H9 (cell line): ENCODE measurements around the gene ZNF512B. TPM values are rescaled to one million over a fixed set of nuclear protein-coding genes. Genes with fewer than 3 reads are reported as not detected.
"Not testable (repeated sequence)": the region's sequence is repeated elsewhere in the genome, so short reads cannot be mapped to it uniquely, and the experiment has no call there.

ENCODE experiments used
- DNase-seq: peaks from one replicate; pipeline ENCODE4 v3.0.0-alpha.2; 2017
- H2AFZ ChIP-seq: one replicate; pipeline ENCODE4 v1.6.1; 2013; ENCODE audit warnings: mild to moderate bottlenecking, low read length, control low read depth, moderate library complexity
- H2AK5ac ChIP-seq: 2 replicates; pipeline ENCODE4 v1.6.1; 2013; ENCODE audit warnings: low read length, control low read depth, mixed read lengths; ENCODE audit not compliant: insufficient read length
- H2BK120ac ChIP-seq: one replicate; pipeline ENCODE4 v1.6.1; 2013; ENCODE audit warnings: low read depth, mild to moderate bottlenecking, low read length, control low read depth, inconsistent platforms; ENCODE audit not compliant: poor library complexity, severe bottlenecking
- H2BK12ac ChIP-seq: 2 replicates; pipeline ENCODE4 v1.6.1; 2013; ENCODE audit warnings: low read length, control low read depth, mixed read lengths, low read depth; ENCODE audit not compliant: insufficient read length
- H2BK15ac ChIP-seq: 2 replicates; pipeline ENCODE4 v1.6.1; 2013; ENCODE audit warnings: low read depth, low read length, control low read depth
- H2BK20ac ChIP-seq: one replicate; pipeline ENCODE4 v1.6.1; 2013; ENCODE audit warnings: low read depth, mild to moderate bottlenecking, low read length, control low read depth, inconsistent platforms; ENCODE audit not compliant: poor library complexity, severe bottlenecking
- H2BK5ac ChIP-seq: 2 replicates; pipeline ENCODE4 v1.6.1; 2013; ENCODE audit warnings: low read length, control low read depth, mixed read lengths; ENCODE audit not compliant: insufficient read length
- H3K14ac ChIP-seq: 2 replicates; pipeline ENCODE4 v1.6.1; 2013; ENCODE audit warnings: low read length, control low read depth; ENCODE audit not compliant: insufficient read depth
- H3K18ac ChIP-seq: 2 replicates; pipeline ENCODE4 v1.6.1; 2013; ENCODE audit warnings: low read depth, mild to moderate bottlenecking, mixed read lengths, low read length, control low read depth; ENCODE audit not compliant: insufficient read length
- H3K23ac ChIP-seq: 2 replicates; pipeline ENCODE4 v1.6.1; 2013; ENCODE audit warnings: low read length, control low read depth, mixed read lengths, low read depth; ENCODE audit not compliant: insufficient read length
- H3K23me2 ChIP-seq: 2 replicates; pipeline ENCODE4 v1.6.1; 2013; ENCODE audit warnings: low read depth, mild to moderate bottlenecking, mixed read lengths, low read length, control low read depth; ENCODE audit not compliant: insufficient read length, poor library complexity, severe bottlenecking
- H3K27ac ChIP-seq: 2 replicates; pipeline ENCODE4 v1.5.1; 2013; ENCODE audit warnings: low read length, control low read depth, mixed read lengths, low read depth; ENCODE audit not compliant: insufficient read length
- H3K27me3 ChIP-seq: 2 replicates; pipeline ENCODE4 v1.6.1; 2013; ENCODE audit warnings: low read length, control low read depth, inconsistent platforms; ENCODE audit not compliant: insufficient read depth
- H3K4ac ChIP-seq: 2 replicates; pipeline ENCODE4 v1.6.1; 2013; ENCODE audit warnings: low read depth, mild to moderate bottlenecking, control low read depth, inconsistent platforms, low read length, moderate library complexity
- H3K4me1 ChIP-seq: 2 replicates; pipeline ENCODE4 v1.6.1; 2013; ENCODE audit warnings: low read length, control low read depth, inconsistent platforms; ENCODE audit not compliant: insufficient read depth
- H3K4me2 ChIP-seq: 2 replicates; pipeline ENCODE4 v1.6.1; 2013; ENCODE audit warnings: low read length, control low read depth, mixed read lengths; ENCODE audit not compliant: insufficient read length, insufficient read depth
- H3K56ac ChIP-seq: 2 replicates; pipeline ENCODE4 v1.6.1; 2013; ENCODE audit warnings: low read depth, mild to moderate bottlenecking, mixed read lengths, low read length, control low read depth; ENCODE audit not compliant: insufficient read length
- H3K79me1 ChIP-seq: 2 replicates; pipeline ENCODE4 v1.6.1; 2013; ENCODE audit warnings: low read depth, mild to moderate bottlenecking, moderate library complexity, low read length, control low read depth, inconsistent platforms; ENCODE audit not compliant: insufficient read depth, poor library complexity, severe bottlenecking
- H3K79me2 ChIP-seq: 2 replicates; pipeline ENCODE4 v1.6.1; 2013; ENCODE audit warnings: low read length, control low read depth, inconsistent platforms; ENCODE audit not compliant: insufficient read depth
- H3K9ac ChIP-seq: 2 replicates; pipeline ENCODE4 v1.6.1; 2013; ENCODE audit warnings: low read length, control low read depth, mixed read lengths; ENCODE audit not compliant: insufficient read length; ENCODE audit errors: extremely low read depth
- H3K9me3 ChIP-seq: one replicate; pipeline ENCODE4 v1.6.1; 2013; ENCODE audit warnings: low read depth, low read length, inconsistent platforms; ENCODE audit not compliant: control insufficient read depth
- H3T11ph ChIP-seq: one replicate; pipeline ENCODE4 v1.6.1; 2013; ENCODE audit warnings: mild to moderate bottlenecking, low read length, control low read depth, inconsistent platforms
- H4K20me1 ChIP-seq: one replicate; pipeline ENCODE4 v1.6.1; 2013; ENCODE audit not compliant: control insufficient read depth, insufficient read length, insufficient read depth
- H4K5ac ChIP-seq: 2 replicates; pipeline ENCODE4 v1.6.1; 2013; ENCODE audit warnings: low read depth, mild to moderate bottlenecking, mixed read lengths, low read length, control low read depth; ENCODE audit not compliant: insufficient read length
- H4K8ac ChIP-seq: replicated peaks from 2 replicates; pipeline ENCODE4 v1.6.1; 2013; ENCODE audit warnings: low read length, control low read depth, mixed read lengths, low read depth; ENCODE audit not compliant: insufficient read length
- H4K91ac ChIP-seq: 2 replicates; pipeline ENCODE4 v1.6.1; 2013; ENCODE audit warnings: low read depth, mild to moderate bottlenecking, moderate library complexity, mixed read lengths, low read length, control low read depth; ENCODE audit not compliant: insufficient read length
- H3K27ac Mint-ChIP-seq, 3 experiments: 2 replicates in 2 of 3; 3 replicates in 1 of 3; pipeline ENCODE4 v1.8.0; 2020 to 2021; ENCODE audit warnings: mixed read lengths in 3 of 3, mild to moderate bottlenecking in 1 of 3, moderate library complexity in 1 of 3
- H3K27me3 Mint-ChIP-seq: 2 replicates; pipeline ENCODE4 v1.8.0; 2021; ENCODE audit warnings: low read depth, mild to moderate bottlenecking, moderate library complexity, mixed read lengths
- H3K36me3 Mint-ChIP-seq, 3 experiments: 2 replicates in 2 of 3; 3 replicates in 1 of 3; pipeline ENCODE4 v1.8.0; 2020 to 2021; ENCODE audit warnings: low read depth in 3 of 3, mixed read lengths in 3 of 3; ENCODE audit not compliant: insufficient read depth in 1 of 3
- H3K4me1 Mint-ChIP-seq, 2 experiments: 2 replicates each; pipeline ENCODE4 v1.8.0; 2020; ENCODE audit warnings: mixed read lengths in 2 of 2
- H3K4me3 Mint-ChIP-seq, 2 experiments: 2 replicates in 1 of 2; 3 replicates in 1 of 2; pipeline ENCODE4 v1.8.0; 2020 to 2021; ENCODE audit warnings: mild to moderate bottlenecking in 2 of 2, mixed read lengths in 2 of 2, moderate library complexity in 1 of 2
- H3K9me3 Mint-ChIP-seq, 2 experiments: 2 replicates in 1 of 2; 3 replicates in 1 of 2; pipeline ENCODE4 v1.8.0; 2020; ENCODE audit warnings: mild to moderate bottlenecking in 2 of 2, mixed read lengths in 2 of 2, moderate library complexity in 1 of 2
- WGBS: extraction: QIAGEN DNeasy Blood & Tissue Kit; methylation state at CpG from one replicate; pipeline ENCODE4 v1.1.7; 2013; ENCODE audit warnings: missing lambda C conversion rate, low lambda C conversion rate, mixed read lengths; ENCODE audit not compliant: insufficient read length; ENCODE audit errors: extremely low coverage; 5-methylcytosine and 5-hydroxymethylcytosine counted together
- total RNA-seq: library from RNA; stranded (reverse); gene quantifications from 2 replicates; pipeline ENCODE4 v1.2.1, GENCODE V29; 2021
- TF ChIP-seq, protein P1 (sequence below): fragments of 200-600 bp; sonication (generic); conservative IDR thresholded peaks from 3 replicates; pipeline ENCODE4 v1.8.0; 2021; ENCODE audit warnings: antibody characterized with exemption, mild to moderate bottlenecking

ZNF512B gene
- total RNA-seq, 1 experiment from 2014 or later: 46.0 TPM

GRCh38 chr20:63917811-63918210, 51.9 kb downstream of the ZNF512B start:
- Histone ChIP-seq H2BK120ac (no peak overlapping the region), H2BK15ac (no peak overlapping the region), H2BK12ac (no peak overlapping the region), H3T11ph (no peak overlapping the region), H3K79me2 (no peaks in the 10 kb centered on the region; the same call in 1 of the 2 replicates), H3K79me1 (no peaks in the 10 kb centered on the region), H3K27ac (no peak overlapping the region), H2BK5ac (no peak overlapping the region), H3K56ac (no peak overlapping the region), H3K4ac (no peak overlapping the region), H4K91ac (no peak overlapping the region), H3K4me2 (no peak overlapping the region), H3K9me3 (no peaks in the 10 kb centered on the region), H4K8ac (no peak overlapping the region), H2AFZ (no peak overlapping the region), H3K23me2 (no peaks in the 10 kb centered on the region), H2AK5ac (no peak overlapping the region), H3K4me1 (no peaks in the 10 kb centered on the region), H3K23ac (no peak overlapping the region), H2BK20ac (no peak overlapping the region), H3K9ac (no peak overlapping the region), H3K18ac (no peak overlapping the region), H3K27me3 (no peaks in the 10 kb centered on the region), H4K5ac (no peak overlapping the region), H4K20me1 (no peaks in the 10 kb centered on the region), H3K14ac (no peak overlapping the region; the same call in 1 of the 2 replicates)
- Mint-ChIP-seq H3K27ac (0 out of 7 replicates have a peak overlapping the region, but pooled peaks of 1 of the 3 experiments have one; percentile 72), H3K9me3 (peaks cover 5 to 9% of the 10 kb centered on the region in 2 experiments; a peak in 4 of 5 replicates), H3K4me1 (peaks cover 4% of the 10 kb centered on the region in 2 experiments), H3K27me3 (no peaks in the 10 kb centered on the region), H3K4me3 (peak overlapping the region in 1 of 2 experiments; percentile 38; a peak in 1 of 5 replicates), H3K36me3 (peaks cover 12 to 30% (median 15%) of the 10 kb centered on the region in 3 experiments; a peak in 6 of 7 replicates)
- DNase-seq: no peak
- WGBS: no CpG with 5 or more reads among the region's 11 CpGs
- TF ChIP-seq, protein P1, sequence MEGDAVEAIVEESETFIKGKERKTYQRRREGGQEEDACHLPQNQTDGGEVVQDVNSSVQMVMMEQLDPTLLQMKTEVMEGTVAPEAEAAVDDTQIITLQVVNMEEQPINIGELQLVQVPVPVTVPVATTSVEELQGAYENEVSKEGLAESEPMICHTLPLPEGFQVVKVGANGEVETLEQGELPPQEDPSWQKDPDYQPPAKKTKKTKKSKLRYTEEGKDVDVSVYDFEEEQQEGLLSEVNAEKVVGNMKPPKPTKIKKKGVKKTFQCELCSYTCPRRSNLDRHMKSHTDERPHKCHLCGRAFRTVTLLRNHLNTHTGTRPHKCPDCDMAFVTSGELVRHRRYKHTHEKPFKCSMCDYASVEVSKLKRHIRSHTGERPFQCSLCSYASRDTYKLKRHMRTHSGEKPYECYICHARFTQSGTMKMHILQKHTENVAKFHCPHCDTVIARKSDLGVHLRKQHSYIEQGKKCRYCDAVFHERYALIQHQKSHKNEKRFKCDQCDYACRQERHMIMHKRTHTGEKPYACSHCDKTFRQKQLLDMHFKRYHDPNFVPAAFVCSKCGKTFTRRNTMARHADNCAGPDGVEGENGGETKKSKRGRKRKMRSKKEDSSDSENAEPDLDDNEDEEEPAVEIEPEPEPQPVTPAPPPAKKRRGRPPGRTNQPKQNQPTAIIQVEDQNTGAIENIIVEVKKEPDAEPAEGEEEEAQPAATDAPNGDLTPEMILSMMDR: no peak

DNA sequence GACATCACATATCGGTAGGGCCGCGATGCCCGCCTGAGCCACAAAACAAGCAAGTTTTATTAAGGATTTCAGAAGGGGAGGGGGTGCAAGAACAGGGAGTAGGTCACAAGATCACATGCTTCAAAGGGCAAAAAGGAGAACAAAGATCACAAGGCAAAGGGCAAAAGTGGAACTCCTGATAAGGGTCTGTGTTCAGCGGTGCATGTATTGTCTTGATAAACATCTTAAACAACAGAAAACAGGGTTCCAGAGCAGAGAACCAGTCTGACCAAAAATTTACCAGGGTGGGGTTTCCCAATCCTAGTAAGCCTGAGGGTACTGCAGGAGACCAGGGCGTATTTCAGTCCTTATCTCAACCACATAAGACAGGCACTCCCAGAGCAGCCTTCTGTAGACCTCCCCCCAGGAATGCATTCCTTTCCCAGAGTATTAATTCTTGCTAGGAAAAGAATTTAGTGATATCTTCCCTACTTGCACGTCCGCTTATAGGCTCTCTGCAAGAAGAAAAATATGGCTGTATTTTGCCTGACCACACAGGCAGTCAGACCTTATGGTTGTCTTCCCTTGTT, 53.3 kb downstream of the ZNF512B start:
- H3K9ac ChIP-seq, H3K9me3 Mint-ChIP-seq, H3K4ac ChIP-seq, H3K79me2 ChIP-seq, H2BK5ac ChIP-seq, H3K4me2 ChIP-seq, H4K91ac ChIP-seq, H3K79me1 ChIP-seq, H3K27me3 Mint-ChIP-seq, H3K18ac ChIP-seq, H3K56ac ChIP-seq, H2BK15ac ChIP-seq, H2AK5ac ChIP-seq, H3K23me2 ChIP-seq, H3K27me3 ChIP-seq, H2BK120ac ChIP-seq, H3K4me1 Mint-ChIP-seq, H3K14ac ChIP-seq, H3K4me1 ChIP-seq, H2AFZ ChIP-seq, H3K23ac ChIP-seq, H2BK12ac ChIP-seq, DNase-seq, H4K8ac ChIP-seq, H3K27ac ChIP-seq, H3T11ph ChIP-seq, H3K9me3 ChIP-seq, H4K5ac ChIP-seq, H3K4me3 Mint-ChIP-seq, H4K20me1 ChIP-seq, H2BK20ac ChIP-seq: not testable (repeated sequence)
- no CpG with 5 or more reads among the region's 8 CpGs for WGBS
- peaks cover 12 to 28% (median 15%) of the 10 kb centered on the region in 3 experiments; a peak in 6 of 7 replicates for H3K36me3 Mint-ChIP-seq
- peak overlapping the region in 1 of 3 experiments; percentile 56; a peak in 1 of 7 replicates for H3K27ac Mint-ChIP-seq
